A673 (cell line): ENCODE data around the gene ARMH3.

Source experiments
- CTCF ChIP-seq: fragments of 300-800, 200-600 bp; sonication (generic); conservative IDR thresholded peaks from 2 replicates; pipeline ENCODE4 v1.5.1; 2017; ENCODE audit warnings: low read depth, mild to moderate bottlenecking, antibody characterized with exemption, low read length, moderate library complexity, mixed read lengths
- EZH2 ChIP-seq: fragments of 200-600 bp; sonication (generic); IDR thresholded peaks from 2 replicates; pipeline ENCODE4 v1.6.1; 2017; ENCODE audit warnings: borderline replicate concordance, low read depth, mild to moderate bottlenecking, mixed read lengths, antibody characterized with exemption, low read length; ENCODE audit not compliant: poor library complexity, severe bottlenecking

- TF ChIP-seq CTCF (no peak), EZH2 (no peak)
Measured at GRCh38 chr10:101965075-101965765, 90.8 kb downstream of the ARMH3 start.
